BLaER1 (cell line): Measurements from ENCODE around the gene CDC42EP3.
A peak's percentile ranks its signal among the peaks of the same experiment; 100 is the strongest.

Experiments used
- H3K27ac ChIP-seq: shearing (Covaris generic); formaldehyde crosslinking; 2 replicates; pipeline ENCODE4 v1.8.1; 2022
- H3K27me3 ChIP-seq: shearing (Covaris generic); formaldehyde crosslinking; 2 replicates; pipeline ENCODE4 v1.8.1; 2022
- H3K36me3 ChIP-seq: shearing (Covaris generic); formaldehyde crosslinking; 2 replicates; pipeline ENCODE4 v1.8.1; 2022
- H3K4me1 ChIP-seq: shearing (Covaris generic); formaldehyde crosslinking; 2 replicates; pipeline ENCODE4 v1.8.1; 2022
- H3K4me2 ChIP-seq: shearing (Covaris generic); formaldehyde crosslinking; 2 replicates; pipeline ENCODE4 v1.8.1; 2022
- H3K4me3 ChIP-seq: shearing (Covaris generic); formaldehyde crosslinking; 2 replicates; pipeline ENCODE4 v1.8.1; 2022
- H3K9ac ChIP-seq: shearing (Covaris generic); formaldehyde crosslinking; 2 replicates; pipeline ENCODE4 v1.8.1; 2022
- H3K9me3 ChIP-seq: shearing (Covaris generic); formaldehyde crosslinking; 2 replicates; pipeline ENCODE4 v1.8.1; 2022
- H4K20me1 ChIP-seq: shearing (Covaris generic); formaldehyde crosslinking; 2 replicates; pipeline ENCODE4 v1.8.1; 2022
- Cebpa-rat ChIP-seq: shearing (Covaris generic); IDR thresholded peaks from 2 replicates; pipeline ENCODE4 v1.8.1; 2022

CDC42EP3 gene

DNA sequence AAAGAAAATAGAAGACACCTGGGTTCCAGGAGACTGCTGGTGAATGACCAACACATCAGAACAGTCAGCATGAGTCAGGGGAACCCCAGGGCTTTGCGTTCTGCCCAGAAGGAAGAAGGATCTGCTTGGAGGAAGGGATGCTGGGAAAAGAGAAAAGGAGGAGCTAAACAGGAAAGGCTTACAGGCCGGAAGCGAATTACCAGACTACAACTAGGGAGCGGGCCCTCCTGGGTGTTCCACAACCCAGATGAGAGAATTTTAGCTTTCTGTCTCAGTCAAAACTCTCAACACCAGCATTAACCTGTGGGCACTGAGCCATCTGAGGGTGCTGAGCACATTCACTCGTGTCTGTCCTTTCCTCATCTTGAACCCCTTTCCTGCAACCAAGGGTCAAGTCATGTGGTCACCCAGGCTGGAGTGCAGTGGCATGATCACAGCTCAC is 19.2 kb downstream of the CDC42EP3 start:
- no peak for TF ChIP-seq Cebpa-rat
- Histone ChIP-seq H4K20me1 (peaks cover 13% of the 10 kb centered on the region; the same call in 1 of the 2 replicates), H3K27me3 (no peaks in the 10 kb centered on the region), H3K9me3 (peaks cover 12% of the 10 kb centered on the region), H3K27ac (no peak overlapping the region), H3K4me3 (no peak overlapping the region), H3K4me1 (peaks cover 75% of the 10 kb centered on the region), H3K36me3 (peaks cover 12% of the 10 kb centered on the region), H3K4me2 (peak overlapping the region; percentile 86; the same call in 1 of the 2 replicates), H3K9ac (no peak overlapping the region)

DNA sequence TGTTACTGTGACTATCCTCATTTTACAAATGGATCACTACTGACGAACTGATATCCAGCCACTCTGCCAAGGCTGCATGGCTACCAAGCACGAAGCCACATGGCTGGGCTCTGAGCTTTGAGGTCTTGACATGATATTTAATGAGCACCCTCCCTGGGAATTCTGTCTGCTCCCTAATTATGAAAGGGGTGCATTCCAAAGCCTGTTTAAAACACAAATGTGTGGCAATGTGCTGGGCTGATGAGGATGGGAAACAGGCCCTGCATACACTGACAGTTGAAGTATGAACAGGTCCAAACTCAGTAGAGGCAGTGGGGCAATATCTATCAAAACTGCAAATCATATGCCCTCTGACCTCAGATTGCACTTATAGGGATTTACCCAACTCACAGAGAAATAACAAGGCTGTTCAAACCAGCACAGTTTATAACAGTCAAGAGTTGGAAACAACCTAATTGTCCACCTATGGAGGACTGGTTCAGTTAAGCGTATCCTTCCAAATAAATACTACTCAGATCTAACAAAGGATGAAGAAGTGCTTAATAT is 20.8 kb downstream of the CDC42EP3 start:
- Histone ChIP-seq H3K4me3 (no peak overlapping the region), H3K27ac (no peak overlapping the region), H3K27me3 (no peaks in the 10 kb centered on the region), H3K9ac (no peak overlapping the region), H3K4me1 (peaks cover 62% of the 10 kb centered on the region), H3K36me3 (peaks cover 24% of the 10 kb centered on the region), H3K4me2 (no peak overlapping the region), H3K9me3 (peaks cover 12% of the 10 kb centered on the region), H4K20me1 (peaks cover 13% of the 10 kb centered on the region; the same call in 1 of the 2 replicates)
- no peak for TF ChIP-seq Cebpa-rat

DNA sequence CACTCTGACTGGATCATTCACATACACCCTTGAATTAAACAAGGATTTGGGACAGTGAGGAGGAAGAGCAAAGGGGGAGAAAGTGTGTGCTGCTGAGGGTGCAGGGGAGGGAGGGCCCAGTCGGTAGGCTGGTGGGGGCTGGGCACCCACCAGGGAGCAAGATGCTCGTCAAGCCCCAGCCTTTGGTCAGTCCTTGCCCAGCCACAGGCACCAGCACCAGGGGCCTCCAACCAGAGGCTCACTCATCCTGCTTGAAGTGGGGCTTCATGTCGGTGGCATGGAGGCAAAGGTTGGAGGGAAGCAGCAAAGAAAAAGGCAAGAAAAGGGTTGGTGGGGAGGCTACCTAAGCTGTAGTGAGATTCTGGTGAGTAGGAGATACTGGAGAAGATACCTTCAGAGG is 21.9 kb downstream of the CDC42EP3 start:
- Histone ChIP-seq H3K27me3 (no peaks in the 10 kb centered on the region), H3K4me3 (no peak overlapping the region), H3K4me1 (peaks cover 52% of the 10 kb centered on the region), H3K9me3 (peaks cover 12% of the 10 kb centered on the region), H4K20me1 (peaks cover 13% of the 10 kb centered on the region; the same call in 1 of the 2 replicates), H3K4me2 (no peak overlapping the region), H3K36me3 (peaks cover 31% of the 10 kb centered on the region), H3K27ac (no peak overlapping the region), H3K9ac (no peak overlapping the region)
- no peak for TF ChIP-seq Cebpa-rat

DNA sequence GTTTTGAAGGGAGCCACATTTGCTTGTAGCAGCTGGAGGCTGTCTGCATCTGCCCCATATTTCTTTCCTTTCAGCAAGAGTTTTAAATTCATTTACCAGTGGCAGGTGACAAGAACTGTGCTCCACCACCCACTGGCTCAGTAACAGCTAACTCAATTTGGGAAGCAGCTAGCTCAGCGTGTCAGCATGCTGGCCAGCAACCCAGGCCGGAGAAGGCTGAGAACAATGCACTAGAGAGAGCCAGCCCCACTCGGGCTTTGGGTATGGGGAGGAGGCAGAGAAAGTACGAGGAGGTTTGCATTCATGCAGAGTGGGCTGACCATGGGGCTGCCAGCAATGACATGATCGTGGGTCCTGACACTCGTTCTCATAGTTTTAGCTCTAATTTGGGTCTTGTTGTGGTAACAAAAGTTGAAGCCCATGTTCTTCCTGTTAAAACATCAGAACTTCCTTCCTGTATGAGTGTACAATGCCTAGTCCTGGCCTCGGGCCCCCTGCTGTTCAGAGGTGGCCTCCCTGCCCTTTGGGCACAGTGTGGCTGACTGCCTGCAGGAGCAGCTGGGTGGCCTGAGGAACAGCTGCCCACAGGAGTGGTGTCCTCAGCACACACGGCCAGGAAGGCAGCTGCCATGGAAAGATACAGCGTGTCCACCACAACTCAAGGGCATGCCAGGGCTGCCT is 23.0 kb downstream of the CDC42EP3 start:
- H3K36me3 ChIP-seq: peaks cover 38% of the 10 kb centered on the region
- peaks cover 6% of the 10 kb centered on the region; the same call in 1 of the 2 replicates for H4K20me1 ChIP-seq
- peak overlapping the region; percentile 42 for H3K4me2 ChIP-seq
- H3K27me3 ChIP-seq: no peaks in the 10 kb centered on the region
- peaks cover 42% of the 10 kb centered on the region for H3K4me1 ChIP-seq
- H3K4me3 ChIP-seq: no peak overlapping the region
- peak overlapping the region; percentile 32; the same call in 1 of the 2 replicates for H3K27ac ChIP-seq
- no peak overlapping the region for H3K9ac ChIP-seq
- H3K9me3 ChIP-seq: peaks cover 12% of the 10 kb centered on the region
- TF ChIP-seq Cebpa-rat: no peak

DNA sequence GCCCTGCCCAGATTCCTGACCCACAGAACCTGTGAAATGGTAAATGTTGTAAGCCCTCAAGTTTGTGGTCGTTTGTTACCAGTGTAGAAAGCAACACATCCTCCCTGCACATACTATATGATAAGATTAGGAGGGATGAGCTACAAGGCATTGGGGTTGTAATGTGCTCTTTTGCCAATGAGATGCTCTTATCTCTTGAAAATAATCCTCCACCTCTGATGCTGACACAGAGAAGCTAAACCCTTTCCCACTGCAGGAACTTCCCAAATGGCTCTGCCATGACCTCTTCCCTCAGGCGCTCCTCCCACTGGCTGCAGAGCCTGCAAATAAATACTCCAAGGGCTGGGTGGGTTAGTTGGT is 23.5 kb downstream of the CDC42EP3 start:
- Histone ChIP-seq H3K9me3 (peaks cover 12% of the 10 kb centered on the region), H3K27me3 (no peaks in the 10 kb centered on the region), H3K4me3 (no peak overlapping the region), H4K20me1 (0 out of 2 replicates have a peak, but pooled peaks cover under 1% of the 10 kb centered on the region), H3K4me2 (peak overlapping the region; percentile 42; the same call in 1 of the 2 replicates), H3K27ac (no peak overlapping the region), H3K36me3 (peaks cover 38% of the 10 kb centered on the region), H3K4me1 (peaks cover 42% of the 10 kb centered on the region), H3K9ac (no peak overlapping the region)
- no peak for TF ChIP-seq Cebpa-rat

DNA sequence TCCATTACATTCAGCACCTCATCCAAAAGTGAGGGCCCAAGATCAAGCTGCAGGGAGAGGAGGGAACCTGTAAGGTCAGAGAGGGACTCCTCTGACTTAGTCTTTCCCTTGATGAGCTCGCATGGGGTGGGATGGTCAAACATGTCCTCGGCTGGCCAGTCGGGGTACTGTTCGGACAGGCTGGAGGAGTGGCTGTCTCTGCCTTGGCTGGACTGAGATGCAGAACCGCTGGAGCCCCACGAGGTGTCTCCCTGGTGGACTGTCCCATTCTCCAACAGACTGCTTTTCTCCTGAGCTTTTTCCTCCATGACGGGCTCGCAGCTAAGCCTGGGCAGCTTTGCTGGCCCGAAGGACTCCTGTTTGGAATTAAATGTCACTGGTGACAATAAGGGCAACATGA is 25.6 kb downstream of the CDC42EP3 start:
- Histone ChIP-seq H4K20me1 (no peaks in the 10 kb centered on the region), H3K36me3 (peaks cover 38% of the 10 kb centered on the region), H3K4me1 (peaks cover 25% of the 10 kb centered on the region), H3K27me3 (no peaks in the 10 kb centered on the region), H3K9me3 (peaks cover 12% of the 10 kb centered on the region), H3K4me3 (no peak overlapping the region), H3K4me2 (no peak overlapping the region), H3K9ac (no peak overlapping the region), H3K27ac (no peak overlapping the region)
- no peak for TF ChIP-seq Cebpa-rat

DNA sequence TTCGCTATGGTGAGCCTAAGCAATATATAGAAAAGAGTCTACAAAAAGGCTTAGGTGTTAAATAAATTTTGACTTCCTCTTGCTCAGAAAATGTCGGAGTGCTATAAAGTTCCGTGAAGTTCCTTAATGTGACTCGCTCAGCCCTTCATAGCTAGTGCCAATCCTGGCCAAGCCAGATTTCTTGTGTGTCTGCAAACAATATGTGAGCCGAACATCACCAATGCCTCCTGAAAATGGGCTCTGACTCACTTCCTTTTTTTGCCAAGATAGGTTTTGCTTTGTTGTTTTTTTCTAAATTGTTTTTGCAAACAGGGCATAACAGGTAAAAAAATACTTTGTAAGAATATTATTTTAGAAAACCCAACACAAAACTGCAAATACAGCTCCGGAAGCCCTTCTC is 26.1 kb downstream of the CDC42EP3 start:
- Histone ChIP-seq H3K36me3 (peaks cover 38% of the 10 kb centered on the region), H3K9ac (no peak overlapping the region), H3K4me2 (no peak overlapping the region), H3K9me3 (peaks cover 12% of the 10 kb centered on the region), H3K4me3 (no peak overlapping the region), H3K27ac (no peak overlapping the region), H4K20me1 (no peaks in the 10 kb centered on the region), H3K27me3 (no peaks in the 10 kb centered on the region), H3K4me1 (peaks cover 21% of the 10 kb centered on the region)
- no peak for TF ChIP-seq Cebpa-rat

DNA sequence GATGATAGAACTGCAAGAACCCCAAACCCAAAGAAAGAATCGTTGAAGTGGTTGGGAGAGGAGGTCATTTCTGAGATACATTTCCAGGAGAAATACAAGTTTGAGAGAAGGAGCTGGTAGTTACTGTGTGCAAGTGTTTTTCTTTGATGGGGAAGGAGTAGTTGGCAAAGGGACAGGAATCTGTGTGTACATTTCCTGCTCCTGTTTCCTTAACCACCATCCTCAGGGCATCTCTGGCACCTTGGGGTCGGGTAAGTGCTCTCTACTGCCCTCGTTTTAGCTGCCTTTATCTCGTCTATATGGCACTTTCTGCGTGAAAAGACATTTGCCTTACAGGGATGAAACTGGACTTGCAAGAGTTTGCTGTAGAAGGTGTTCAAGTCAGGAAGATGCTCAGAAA is 27.3 kb downstream of the CDC42EP3 start:
- no peak overlapping the region for H3K9ac ChIP-seq
- H3K4me2 ChIP-seq: no peak overlapping the region
- peaks cover 12% of the 10 kb centered on the region for H3K9me3 ChIP-seq
- H3K27me3 ChIP-seq: no peaks in the 10 kb centered on the region
- H3K4me3 ChIP-seq: no peak overlapping the region
- H3K36me3 ChIP-seq: peaks cover 38% of the 10 kb centered on the region
- H4K20me1 ChIP-seq: no peaks in the 10 kb centered on the region
- TF ChIP-seq Cebpa-rat: no peak
- H3K4me1 ChIP-seq: peaks cover 21% of the 10 kb centered on the region
- H3K27ac ChIP-seq: no peak overlapping the region

DNA sequence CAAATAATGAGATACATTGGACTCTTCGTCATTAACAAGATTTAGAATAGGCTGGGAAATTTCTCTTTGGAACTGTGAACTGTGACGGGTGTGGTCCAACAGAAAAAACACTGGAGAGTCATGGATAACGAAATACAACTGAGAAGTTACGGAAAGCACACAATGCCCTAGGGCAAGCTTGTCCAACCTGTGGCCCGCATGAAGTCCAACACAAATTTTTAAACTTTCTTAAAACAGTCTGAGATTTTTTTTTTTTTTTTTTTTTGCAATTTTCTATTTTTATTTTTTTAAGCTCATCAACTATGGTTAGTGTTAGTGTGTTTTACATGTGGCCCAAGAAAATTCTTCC is 27.7 kb downstream of the CDC42EP3 start:
- H3K9ac ChIP-seq: no peak overlapping the region
- H3K4me2 ChIP-seq: no peak overlapping the region
- H3K9me3 ChIP-seq: peaks cover 12% of the 10 kb centered on the region
- no peak overlapping the region for H3K27ac ChIP-seq
- H3K27me3 ChIP-seq: no peaks in the 10 kb centered on the region
- TF ChIP-seq Cebpa-rat: no peak
- H3K4me1 ChIP-seq: peaks cover 19% of the 10 kb centered on the region
- no peak overlapping the region for H3K4me3 ChIP-seq
- H3K36me3 ChIP-seq: peaks cover 38% of the 10 kb centered on the region
- no peaks in the 10 kb centered on the region for H4K20me1 ChIP-seq

DNA sequence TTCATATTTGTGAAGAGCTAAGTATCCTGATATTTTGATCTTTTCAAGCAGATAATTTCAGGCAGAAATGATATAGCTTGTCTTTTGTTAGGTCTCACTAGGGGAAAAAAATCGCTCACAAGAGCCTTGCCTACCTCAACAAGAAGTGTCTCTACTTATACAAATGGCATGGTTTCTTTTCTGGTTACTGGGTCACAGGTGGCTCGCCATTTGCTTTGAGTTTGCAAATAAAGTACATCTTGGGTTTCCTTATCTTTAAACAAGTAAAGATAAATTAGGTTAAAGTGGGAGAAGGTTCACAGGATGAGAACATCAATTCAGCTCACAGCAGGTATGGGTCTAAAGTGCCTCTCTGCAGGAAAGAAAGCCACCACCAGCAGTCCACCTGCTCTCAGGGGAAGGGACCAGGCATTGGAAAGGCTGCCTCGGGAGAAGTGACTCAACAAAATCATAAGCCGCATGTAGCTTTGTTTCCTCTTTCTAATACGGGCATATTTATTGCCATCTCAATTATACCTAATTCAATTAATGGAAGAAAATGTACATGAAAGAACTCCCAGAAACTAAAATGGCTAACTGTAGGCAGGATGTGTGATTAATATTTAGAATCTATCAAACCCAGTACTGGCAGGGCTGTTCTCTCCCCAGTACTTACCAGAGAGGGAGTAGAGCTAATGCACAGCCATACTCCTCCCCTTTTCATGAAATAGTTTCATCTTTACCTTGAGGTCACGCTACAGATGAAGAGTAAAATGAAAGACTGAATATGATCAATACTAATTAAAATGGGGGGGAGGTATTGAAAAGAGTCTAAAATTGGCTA is 28.3 kb downstream of the CDC42EP3 start:
- no peaks in the 10 kb centered on the region for H4K20me1 ChIP-seq

More for the DNA sequence above, 28.3 kb downstream of the CDC42EP3 start:
- Histone ChIP-seq H3K27ac (no peak overlapping the region), H3K4me3 (no peak overlapping the region), H3K4me1 (peaks cover 13% of the 10 kb centered on the region), H3K4me2 (peak overlapping the region; percentile 23; the same call in 1 of the 2 replicates), H3K36me3 (peaks cover 35% of the 10 kb centered on the region), H3K9ac (no peak overlapping the region), H3K27me3 (no peaks in the 10 kb centered on the region), H3K9me3 (peaks cover 9% of the 10 kb centered on the region)
- TF ChIP-seq Cebpa-rat: no peak
